Left ventricle myocardium inferior (tissue), 1 donor: ENCODE measurements around the gene COL6A6. TPM values are rescaled to one million over a fixed set of nuclear protein-coding genes. Genes with fewer than 3 reads are reported as not detected.

Source experiments
- DNase-seq: peaks from one replicate; pipeline ENCODE4 v3.0.0-alpha.2; 2020
- H3K27ac ChIP-seq: fragments of 200-600 bp; replicated peaks from 2 replicates; pipeline ENCODE4 v1.8.0; 2021
- H3K27me3 ChIP-seq: fragments of 200-600 bp; 2 replicates; pipeline ENCODE4 v1.8.0; 2021; ENCODE audit warnings: low read depth
- H3K36me3 ChIP-seq: fragments of 200-600 bp; 2 replicates; pipeline ENCODE4 v1.8.0; 2021
- H3K4me1 ChIP-seq: fragments of 200-600 bp; 2 replicates; pipeline ENCODE4 v1.8.0; 2021
- H3K4me3 ChIP-seq: fragments of 200-600 bp; 2 replicates; pipeline ENCODE4 v1.8.0; 2021; ENCODE audit warnings: mild to moderate bottlenecking, moderate library complexity
- H3K9me3 ChIP-seq: fragments of 200-600 bp; replicated peaks from 2 replicates; pipeline ENCODE4 v1.8.0; 2021
- intact Hi-C: fragments of 100-400 bp; cut with micrococcal nuclease; formaldehyde crosslinking; loops from one replicate; pipeline ENCODE4 v1.11.0; 2022
- total RNA-seq: library from RNA; stranded (reverse); fragmentation: NEBNext Ultra II Directional; extraction: Animal tissue kit (Norgen Biotek cat#: 25700); gene quantifications from one replicate; pipeline ENCODE4 v1.2.1, GENCODE V29; 2021
- TF ChIP-seq, protein P1 (sequence below): fragments of 200-600 bp; IDR thresholded peaks from 2 replicates; pipeline ENCODE4 v1.8.0; 2021; ENCODE audit warnings: antibody characterized with exemption, mild to moderate bottlenecking, borderline replicate concordance
- donor health status: DM: no; HTN: yes; CAD: no; lungs with severe emphysema.

COL6A6 gene
- total RNA-seq, 1 donor from 2014 or later = 2.1 TPM

DNA sequence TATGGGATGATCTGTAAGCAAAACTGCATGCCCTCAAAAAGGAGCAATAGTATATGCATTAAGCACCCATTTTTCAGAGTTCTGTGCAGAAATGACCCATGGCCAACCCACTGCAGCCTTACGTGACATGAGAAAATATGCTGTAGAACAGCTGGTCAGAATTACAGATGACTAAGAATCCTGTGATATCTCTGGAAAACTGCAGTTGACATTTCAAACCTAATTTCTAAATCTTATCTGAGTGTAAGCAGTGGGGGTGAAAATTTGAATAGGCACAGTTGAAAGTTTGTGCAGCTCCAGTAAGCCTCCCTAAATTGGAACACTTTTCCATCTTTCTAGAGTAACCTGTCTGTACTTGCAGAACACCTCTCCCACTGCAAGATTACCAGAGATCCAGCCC lies 28.7 kb upstream of the COL6A6 start:
- H3K36me3 ChIP-seq = no peaks in the 10 kb centered on the region
- no peaks in the 10 kb centered on the region for H3K9me3 ChIP-seq
- H3K4me3 ChIP-seq = no peak overlapping the region
- intact Hi-C loops = no loop called here
- H3K27me3 ChIP-seq = no peaks in the 10 kb centered on the region
- TF ChIP-seq, protein P1, sequence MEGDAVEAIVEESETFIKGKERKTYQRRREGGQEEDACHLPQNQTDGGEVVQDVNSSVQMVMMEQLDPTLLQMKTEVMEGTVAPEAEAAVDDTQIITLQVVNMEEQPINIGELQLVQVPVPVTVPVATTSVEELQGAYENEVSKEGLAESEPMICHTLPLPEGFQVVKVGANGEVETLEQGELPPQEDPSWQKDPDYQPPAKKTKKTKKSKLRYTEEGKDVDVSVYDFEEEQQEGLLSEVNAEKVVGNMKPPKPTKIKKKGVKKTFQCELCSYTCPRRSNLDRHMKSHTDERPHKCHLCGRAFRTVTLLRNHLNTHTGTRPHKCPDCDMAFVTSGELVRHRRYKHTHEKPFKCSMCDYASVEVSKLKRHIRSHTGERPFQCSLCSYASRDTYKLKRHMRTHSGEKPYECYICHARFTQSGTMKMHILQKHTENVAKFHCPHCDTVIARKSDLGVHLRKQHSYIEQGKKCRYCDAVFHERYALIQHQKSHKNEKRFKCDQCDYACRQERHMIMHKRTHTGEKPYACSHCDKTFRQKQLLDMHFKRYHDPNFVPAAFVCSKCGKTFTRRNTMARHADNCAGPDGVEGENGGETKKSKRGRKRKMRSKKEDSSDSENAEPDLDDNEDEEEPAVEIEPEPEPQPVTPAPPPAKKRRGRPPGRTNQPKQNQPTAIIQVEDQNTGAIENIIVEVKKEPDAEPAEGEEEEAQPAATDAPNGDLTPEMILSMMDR = no peak
- no peaks in the 10 kb centered on the region for H3K4me1 ChIP-seq
- DNase-seq = no peak
- no peak overlapping the region for H3K27ac ChIP-seq

DNA sequence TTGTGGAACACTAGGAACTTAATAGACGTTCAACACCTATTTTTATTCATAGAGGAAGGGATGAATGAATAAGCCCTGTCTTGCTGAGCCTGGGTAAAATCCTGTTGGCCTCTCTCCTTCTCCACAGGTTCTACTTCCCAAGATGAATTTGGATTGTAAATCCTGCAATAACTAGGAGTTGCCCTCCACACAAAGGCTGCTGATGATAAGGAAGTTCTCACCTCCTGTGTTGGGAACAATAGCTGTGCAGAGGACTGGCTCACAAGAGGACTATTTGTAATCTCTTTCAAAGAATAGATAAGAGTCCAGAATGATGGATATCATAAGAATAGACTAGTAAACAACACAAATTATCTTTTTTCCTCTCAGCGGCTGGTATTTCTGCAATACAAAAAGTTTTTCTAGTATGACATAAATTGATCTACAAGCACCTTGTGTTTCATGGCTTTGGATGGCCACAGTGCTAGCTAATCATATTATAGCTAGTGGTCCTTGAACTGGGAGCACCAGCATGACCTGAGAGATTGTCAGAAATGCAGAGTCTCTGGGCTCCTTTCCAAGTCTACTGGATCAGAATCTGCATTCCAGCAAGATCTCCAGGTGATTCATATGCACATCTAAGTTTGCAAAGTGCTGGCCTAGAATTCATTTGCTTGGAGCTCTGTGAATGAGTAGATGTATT lies 28.1 kb upstream of the COL6A6 start:
- Histone ChIP-seq H3K36me3 (no peaks in the 10 kb centered on the region), H3K4me3 (no peak overlapping the region), H3K9me3 (no peaks in the 10 kb centered on the region), H3K27me3 (no peaks in the 10 kb centered on the region), H3K27ac (no peak overlapping the region), H3K4me1 (no peaks in the 10 kb centered on the region)
- DNase-seq = no peak
- intact Hi-C loops = no loop called here
- TF ChIP-seq, protein P1 = no peak

DNA sequence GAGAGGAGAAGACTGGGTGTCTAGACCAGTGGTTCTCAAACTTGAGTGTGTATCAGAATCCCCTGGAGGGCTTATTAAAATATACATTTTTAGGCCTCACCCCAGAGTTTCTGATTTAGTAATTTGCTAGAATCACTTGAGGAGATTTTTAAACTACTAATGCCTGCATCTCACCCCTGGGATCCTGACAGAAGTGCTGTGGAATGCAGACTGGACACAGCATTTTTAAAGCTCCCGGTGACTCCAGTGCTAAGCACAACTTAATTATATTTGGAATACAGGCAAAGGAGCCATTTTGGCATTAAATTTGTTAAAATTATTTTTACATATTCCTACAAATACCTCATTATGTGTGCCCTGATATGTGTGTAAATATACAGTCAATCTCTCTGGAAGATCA lies 26.7 kb upstream of the COL6A6 start:
- H3K27me3 ChIP-seq = no peaks in the 10 kb centered on the region
- TF ChIP-seq, protein P1 = no peak
- no peaks in the 10 kb centered on the region for H3K4me1 ChIP-seq
- no peak overlapping the region for H3K27ac ChIP-seq
- DNase-seq = no peak
- no peaks in the 10 kb centered on the region for H3K36me3 ChIP-seq
- H3K4me3 ChIP-seq = no peak overlapping the region
- H3K9me3 ChIP-seq = no peaks in the 10 kb centered on the region
- intact Hi-C loops = no loop called here

DNA sequence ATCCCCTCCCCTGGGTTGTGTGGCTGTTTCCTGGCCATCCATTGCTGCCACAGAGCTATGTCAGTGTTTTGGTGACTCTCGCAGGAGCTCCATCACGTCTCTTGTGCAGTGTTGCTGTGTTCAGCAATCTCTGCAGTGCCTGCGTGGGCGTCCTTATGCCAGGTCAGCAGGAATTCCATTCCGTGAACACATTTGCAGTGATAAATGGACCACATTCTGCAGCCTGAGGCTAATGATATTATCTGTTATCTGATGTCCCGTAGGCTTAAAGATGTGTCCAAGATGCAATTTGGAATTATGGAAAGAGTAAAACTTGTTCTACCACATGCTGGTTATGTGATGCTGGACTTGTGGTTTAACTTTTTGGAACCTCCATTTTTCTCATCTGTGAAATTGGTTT lies 25.5 kb upstream of the COL6A6 start:
- H3K4me3 ChIP-seq = no peak overlapping the region
- no peaks in the 10 kb centered on the region for H3K36me3 ChIP-seq
- no peaks in the 10 kb centered on the region for H3K4me1 ChIP-seq
- DNase-seq = no peak
- no peaks in the 10 kb centered on the region for H3K27me3 ChIP-seq
- TF ChIP-seq, protein P1 = no peak
- H3K27ac ChIP-seq = no peak overlapping the region
- no peaks in the 10 kb centered on the region for H3K9me3 ChIP-seq
- intact Hi-C loops = no loop called here

DNA sequence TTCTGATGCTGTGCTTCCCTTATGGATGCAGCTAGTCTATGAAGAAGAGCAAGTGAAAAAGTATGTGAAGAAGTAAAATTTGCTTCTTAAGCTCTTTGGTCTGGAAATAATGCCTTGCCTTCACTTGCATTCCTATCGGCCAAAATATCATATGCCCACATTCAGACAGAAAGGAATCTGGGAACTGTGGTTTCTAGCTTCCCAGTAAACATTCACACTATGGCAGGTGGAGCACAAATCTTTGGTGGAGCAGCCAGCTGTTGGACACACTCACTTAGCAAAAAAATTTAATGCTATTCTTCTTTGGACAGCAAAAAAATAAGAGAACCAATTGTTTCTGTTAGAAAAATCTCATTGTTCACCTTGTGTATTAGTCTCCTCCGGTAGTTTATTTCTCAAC lies 12.3 kb upstream of the COL6A6 start:
- DNase-seq = no peak
- no peaks in the 10 kb centered on the region for H3K9me3 ChIP-seq
- H3K4me3 ChIP-seq = no peak overlapping the region
- no peaks in the 10 kb centered on the region for H3K36me3 ChIP-seq
- H3K27me3 ChIP-seq = peaks cover 4% of the 10 kb centered on the region
- H3K4me1 ChIP-seq = no peaks in the 10 kb centered on the region
- H3K27ac ChIP-seq = no peak overlapping the region
- intact Hi-C loops = no loop called here
- TF ChIP-seq, protein P1 = no peak

DNA sequence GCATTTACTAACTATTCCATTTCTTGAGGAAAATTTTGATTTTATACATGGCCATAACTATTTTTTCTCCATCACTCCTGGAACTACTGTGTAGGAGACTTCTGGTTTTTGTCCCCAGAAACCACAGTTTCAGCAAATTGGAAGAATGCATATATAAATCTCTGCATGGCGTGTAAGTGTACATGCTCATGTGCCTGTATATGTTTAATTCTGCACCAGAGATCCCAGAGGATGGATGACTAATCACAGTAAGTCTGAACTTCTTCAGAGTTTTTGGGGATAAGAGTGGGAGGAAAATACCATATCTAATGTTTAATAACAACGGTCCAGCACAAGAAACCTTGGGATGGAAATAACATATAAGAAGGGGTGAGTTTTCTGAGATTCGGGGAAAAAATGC lies 10.9 kb upstream of the COL6A6 start:
- no peak overlapping the region for H3K4me3 ChIP-seq
- no peaks in the 10 kb centered on the region for H3K9me3 ChIP-seq
- peaks cover 4% of the 10 kb centered on the region for H3K27me3 ChIP-seq
- no peaks in the 10 kb centered on the region for H3K36me3 ChIP-seq
- TF ChIP-seq, protein P1 = no peak
- no peak overlapping the region for H3K27ac ChIP-seq
- intact Hi-C loops = no loop called here
- no peaks in the 10 kb centered on the region for H3K4me1 ChIP-seq
- no peak for DNase-seq
